T-helper 2 cell treated with Interferon-gamma antibody and Interleukin-4, amounts not matched to agents 5 μg/mL and 100 μg/mL, for 36 hours (primary cell): ENCODE results near the gene PYGB.
"Not testable (repeated sequence)": the region's sequence is repeated elsewhere in the genome, so short reads cannot be mapped to it uniquely, and the experiment has no call there.

Source experiments
- DNase-seq: peaks from one replicate; pipeline ENCODE4 v3.0.0; 2021; ENCODE audit warnings: low spot score
- H3K27ac Mint-ChIP-seq: one replicate; pipeline ENCODE4 v1.8.0; 2021; ENCODE audit warnings: mild to moderate bottlenecking, mixed read lengths
- H3K27me3 Mint-ChIP-seq: one replicate; pipeline ENCODE4 v1.8.0; 2021; ENCODE audit warnings: low read depth, mixed read lengths
- H3K36me3 Mint-ChIP-seq: one replicate; pipeline ENCODE4 v1.8.0; 2021; ENCODE audit warnings: low read depth, mixed read lengths
- H3K4me1 Mint-ChIP-seq: one replicate; pipeline ENCODE4 v1.8.0; 2021; ENCODE audit warnings: low read depth, mixed read lengths
- H3K4me3 Mint-ChIP-seq: one replicate; pipeline ENCODE4 v1.8.0; 2022; ENCODE audit warnings: mild to moderate bottlenecking, moderate library complexity, mixed read lengths
- H3K9me3 Mint-ChIP-seq: one replicate; pipeline ENCODE4 v1.8.0; 2021; ENCODE audit warnings: mixed read lengths

Gene PYGB

DNA sequence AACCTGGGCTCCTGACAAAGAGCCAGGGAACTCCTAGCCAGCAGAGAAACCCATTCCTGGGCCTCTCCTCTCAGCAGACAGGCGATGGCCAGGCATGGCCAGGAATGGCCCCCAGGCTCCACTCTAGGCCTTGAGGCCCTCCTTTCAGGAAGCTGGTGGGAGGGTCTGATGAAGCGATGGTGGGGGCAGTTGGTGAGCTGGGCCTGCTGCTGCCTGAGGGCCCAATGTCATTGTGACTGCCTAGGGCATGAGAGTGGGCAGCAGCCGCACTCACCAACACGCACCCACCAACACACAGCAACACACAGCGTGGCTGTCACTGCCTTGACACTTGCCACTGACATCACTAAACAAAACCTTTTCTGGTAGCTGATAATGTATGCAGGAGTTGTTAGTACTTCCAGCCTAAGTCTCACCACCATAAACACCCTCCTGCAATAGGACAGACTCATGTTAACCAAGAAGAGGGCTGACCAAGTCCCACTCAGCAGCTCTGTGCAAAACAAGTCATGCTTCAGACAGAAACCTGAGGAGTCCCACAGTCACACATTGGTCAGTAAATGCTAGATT, 73.5 kb downstream of the PYGB start:
- Mint-ChIP-seq H3K27ac (peak overlapping the region; percentile 46), H3K4me1 (peaks cover 9% of the 10 kb centered on the region), H3K36me3 (peaks cover 11% of the 10 kb centered on the region), H3K27me3 (no peaks in the 10 kb centered on the region), H3K9me3 (no peaks in the 10 kb centered on the region), H3K4me3 (no peak overlapping the region)
- peak; percentile 39 for DNase-seq

DNA sequence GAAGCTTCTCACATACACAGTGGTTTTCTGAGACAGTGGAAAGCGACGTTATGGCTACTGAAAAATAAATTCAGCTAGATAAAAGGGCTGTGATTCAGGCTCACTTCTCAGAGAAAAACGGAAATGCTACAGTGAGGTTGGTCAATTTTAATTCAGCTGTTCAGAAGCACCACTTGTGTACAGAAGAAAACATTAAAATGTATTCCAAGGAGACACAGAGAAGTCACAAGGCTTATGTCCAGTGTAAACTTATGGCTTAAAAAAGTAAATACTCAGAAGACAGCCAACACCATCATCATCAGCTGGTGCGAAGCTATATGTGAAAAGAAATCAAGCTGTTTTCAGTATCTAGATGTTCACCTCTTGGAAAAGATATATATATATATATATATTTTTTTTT, 74.1 kb downstream of the PYGB start:
- DNase-seq: no peak
- peaks cover 9% of the 10 kb centered on the region for H3K4me1 Mint-ChIP-seq
- no peaks in the 10 kb centered on the region for H3K9me3 Mint-ChIP-seq
- H3K27ac Mint-ChIP-seq: peak overlapping the region; percentile 46
- no peak overlapping the region for H3K4me3 Mint-ChIP-seq
- H3K27me3 Mint-ChIP-seq: no peaks in the 10 kb centered on the region
- peaks cover 11% of the 10 kb centered on the region for H3K36me3 Mint-ChIP-seq

DNA sequence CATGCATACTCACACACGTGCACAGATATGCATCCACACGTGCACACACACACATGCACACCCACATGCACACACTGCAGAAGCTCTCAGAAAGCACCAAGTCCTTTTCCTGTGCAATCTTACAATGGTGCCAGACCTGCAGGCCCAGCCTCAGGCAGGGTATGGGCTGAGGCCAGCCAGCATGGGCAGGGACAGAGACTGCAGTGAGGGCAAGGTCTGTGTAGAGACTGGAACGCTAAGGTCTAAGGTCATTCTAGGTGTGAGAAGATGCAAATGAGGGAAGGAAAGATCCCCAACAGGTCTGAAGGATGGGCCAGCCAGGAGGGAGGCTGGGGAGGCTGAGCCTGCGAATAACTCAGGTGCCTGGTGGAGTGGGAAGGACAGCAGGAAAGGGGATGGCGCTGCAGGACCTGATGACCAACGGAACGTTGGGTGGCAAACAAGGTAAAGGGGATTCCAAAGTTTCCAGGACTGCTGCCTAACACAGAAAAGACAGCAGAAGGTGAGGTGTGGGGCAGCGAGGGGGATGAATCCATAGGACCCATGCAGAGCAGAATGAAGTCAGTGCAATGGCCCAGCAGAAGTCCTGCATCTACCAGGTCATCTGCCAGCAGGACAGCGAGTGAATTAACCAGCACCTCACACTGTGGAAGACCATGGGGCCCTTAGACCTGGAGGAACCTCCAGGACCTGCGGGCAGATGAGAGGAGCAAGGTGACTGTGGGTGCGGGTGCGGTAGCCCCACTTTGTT, 75.8 kb downstream of the PYGB start:
- peaks cover 11% of the 10 kb centered on the region for H3K36me3 Mint-ChIP-seq
- peaks cover 7% of the 10 kb centered on the region for H3K4me1 Mint-ChIP-seq
- no peaks in the 10 kb centered on the region for H3K9me3 Mint-ChIP-seq
- no peaks in the 10 kb centered on the region for H3K27me3 Mint-ChIP-seq
- H3K27ac Mint-ChIP-seq: no peak overlapping the region
- H3K4me3 Mint-ChIP-seq: no peak overlapping the region
- no peak for DNase-seq

DNA sequence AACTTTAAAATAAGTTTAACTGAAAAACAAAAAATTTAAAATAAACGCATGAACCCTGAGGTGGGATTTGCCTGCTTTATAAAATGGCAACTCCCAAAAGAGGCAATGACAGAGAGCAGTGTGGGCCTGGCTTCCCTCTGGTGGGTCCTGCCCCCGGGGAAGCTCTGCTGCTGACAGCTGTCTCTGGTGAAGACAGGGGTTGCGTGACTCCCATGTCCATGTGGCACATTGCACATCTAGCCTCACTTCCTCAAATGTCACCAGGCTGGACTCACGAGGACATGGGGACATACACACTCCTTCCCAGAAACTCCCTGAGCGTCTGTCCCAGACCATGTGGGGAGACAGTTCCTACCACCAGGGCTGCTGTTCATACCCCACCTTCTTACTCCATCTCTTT, 76.5 kb downstream of the PYGB start:
- H3K36me3 Mint-ChIP-seq: peaks cover 11% of the 10 kb centered on the region
- no peak overlapping the region for H3K27ac Mint-ChIP-seq
- H3K4me1 Mint-ChIP-seq: peaks cover 7% of the 10 kb centered on the region
- no peak for DNase-seq
- H3K27me3 Mint-ChIP-seq: no peaks in the 10 kb centered on the region
- H3K4me3 Mint-ChIP-seq: no peak overlapping the region
- no peaks in the 10 kb centered on the region for H3K9me3 Mint-ChIP-seq

DNA sequence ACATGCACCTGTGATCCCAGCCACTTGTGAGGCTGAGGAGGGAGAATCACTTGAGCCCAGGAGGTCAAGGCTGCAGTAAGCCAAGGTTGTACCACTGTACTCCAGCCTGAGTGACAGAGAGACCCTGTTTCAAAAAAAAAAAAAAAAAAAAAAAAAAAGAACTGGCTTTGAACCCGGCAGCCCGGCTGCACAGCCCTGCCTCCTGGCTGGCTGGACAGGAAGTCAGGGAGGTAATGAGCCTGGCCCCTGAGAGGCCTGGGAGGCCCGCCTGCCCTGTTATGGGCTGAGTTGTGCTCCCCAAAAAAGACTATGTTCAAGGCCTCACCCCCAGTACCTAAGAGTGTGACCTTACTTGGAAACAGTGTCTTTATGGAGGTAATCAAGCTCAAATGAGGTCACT, 77.2 kb downstream of the PYGB start:
- no peaks in the 10 kb centered on the region for H3K27me3 Mint-ChIP-seq
- H3K9me3 Mint-ChIP-seq: no peaks in the 10 kb centered on the region
- H3K4me3 Mint-ChIP-seq: no peak overlapping the region
- H3K4me1 Mint-ChIP-seq: peaks cover 12% of the 10 kb centered on the region
- no peak overlapping the region for H3K27ac Mint-ChIP-seq
- no peak for DNase-seq
- H3K36me3 Mint-ChIP-seq: peaks cover 8% of the 10 kb centered on the region

DNA sequence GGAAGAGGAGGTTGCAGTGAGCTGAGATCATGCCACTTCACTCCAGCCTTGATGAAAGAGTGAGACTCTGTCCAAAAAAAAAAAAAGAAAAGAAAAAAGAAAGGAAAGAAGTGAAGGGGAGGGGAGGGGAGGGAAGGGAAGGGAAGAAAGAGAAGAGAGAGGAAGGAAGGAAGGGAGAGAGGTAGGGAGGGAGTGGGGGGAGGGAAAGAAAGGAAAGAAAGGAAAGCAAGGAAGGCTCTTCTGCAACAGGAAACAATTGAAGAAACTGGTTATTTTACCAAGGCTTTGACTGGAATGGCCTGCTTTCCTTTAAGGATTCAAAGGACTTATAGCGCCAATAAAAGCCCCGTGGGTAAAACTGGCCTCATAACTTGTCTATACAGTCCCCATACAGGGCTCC, 78.1 kb downstream of the PYGB start:
- peaks cover 8% of the 10 kb centered on the region for H3K36me3 Mint-ChIP-seq
- peaks cover 12% of the 10 kb centered on the region for H3K4me1 Mint-ChIP-seq
- no peaks in the 10 kb centered on the region for H3K9me3 Mint-ChIP-seq
- no peaks in the 10 kb centered on the region for H3K27me3 Mint-ChIP-seq
- H3K27ac Mint-ChIP-seq: no peak overlapping the region
- DNase-seq: no peak
- no peak overlapping the region for H3K4me3 Mint-ChIP-seq

DNA sequence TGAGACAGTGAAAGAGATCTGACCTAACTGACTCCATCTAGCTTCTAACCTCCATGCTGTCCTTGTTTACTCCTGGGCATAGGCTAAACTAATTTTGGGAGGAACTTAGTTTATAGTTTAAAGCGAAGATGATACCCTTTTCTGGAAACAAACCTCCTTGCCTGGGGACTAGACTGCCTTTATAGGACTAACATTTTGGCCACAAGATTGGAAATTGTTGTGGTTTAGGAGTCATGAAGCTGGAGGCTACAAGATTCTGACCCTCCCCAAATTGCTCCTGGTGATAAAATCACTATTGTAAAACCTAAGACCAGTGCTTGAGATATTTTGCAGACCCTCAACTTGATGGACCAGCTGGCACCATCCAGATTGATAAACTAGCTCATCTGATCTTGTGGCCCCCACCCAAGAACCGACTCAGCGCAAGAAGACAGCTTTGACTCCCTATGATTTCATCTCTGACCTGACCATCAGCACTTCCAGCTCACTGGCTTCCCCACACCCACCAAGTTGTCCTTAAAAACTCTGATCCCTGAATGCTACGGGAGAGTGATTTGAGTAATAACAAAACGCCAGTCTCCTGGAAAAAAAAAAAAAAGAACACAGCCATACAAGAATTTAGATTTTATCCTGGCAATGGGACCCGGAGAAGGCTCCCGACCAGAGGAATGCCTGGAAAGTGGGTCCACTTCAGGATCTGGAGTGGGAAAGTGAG, 79.8 kb downstream of the PYGB start:
- H3K4me1 Mint-ChIP-seq: peaks cover 5% of the 10 kb centered on the region
- DNase-seq: no peak
- H3K27ac Mint-ChIP-seq: no peak overlapping the region
- no peak overlapping the region for H3K4me3 Mint-ChIP-seq
- no peaks in the 10 kb centered on the region for H3K9me3 Mint-ChIP-seq
- no peaks in the 10 kb centered on the region for H3K27me3 Mint-ChIP-seq
- peaks cover 4% of the 10 kb centered on the region for H3K36me3 Mint-ChIP-seq

DNA sequence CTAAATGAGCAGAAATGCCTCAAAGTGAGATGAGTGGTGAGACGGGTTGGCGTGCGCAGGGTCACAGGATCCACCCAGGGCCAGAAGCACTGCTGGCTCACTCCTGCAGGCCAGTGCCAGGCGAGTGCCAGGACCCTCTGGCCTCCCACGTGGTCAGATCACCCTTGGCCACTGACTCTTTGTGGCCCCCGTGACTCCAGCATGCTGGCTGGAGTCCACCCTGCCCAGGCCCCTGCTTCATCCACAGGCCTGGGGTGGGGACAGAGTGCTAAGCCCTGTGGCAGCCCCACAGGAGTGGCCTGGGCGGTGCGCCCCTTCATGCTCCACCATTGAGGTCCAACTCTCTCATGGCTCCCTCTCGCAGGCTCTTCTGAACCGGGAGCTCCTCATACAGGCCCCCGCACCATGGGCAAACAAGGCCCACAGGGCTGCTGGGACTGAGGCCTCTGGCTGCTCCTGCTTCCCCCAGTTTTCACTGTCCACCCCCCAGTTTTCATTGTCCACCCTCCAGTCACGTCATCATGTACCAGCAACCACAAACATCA, 81.1 kb downstream of the PYGB start:
- Mint-ChIP-seq H3K27me3 (no peaks in the 10 kb centered on the region), H3K4me3 (no peak overlapping the region), H3K9me3 (no peaks in the 10 kb centered on the region), H3K4me1 (peaks cover 5% of the 10 kb centered on the region), H3K27ac (no peak overlapping the region), H3K36me3 (peaks cover 3% of the 10 kb centered on the region)
- no peak for DNase-seq

DNA sequence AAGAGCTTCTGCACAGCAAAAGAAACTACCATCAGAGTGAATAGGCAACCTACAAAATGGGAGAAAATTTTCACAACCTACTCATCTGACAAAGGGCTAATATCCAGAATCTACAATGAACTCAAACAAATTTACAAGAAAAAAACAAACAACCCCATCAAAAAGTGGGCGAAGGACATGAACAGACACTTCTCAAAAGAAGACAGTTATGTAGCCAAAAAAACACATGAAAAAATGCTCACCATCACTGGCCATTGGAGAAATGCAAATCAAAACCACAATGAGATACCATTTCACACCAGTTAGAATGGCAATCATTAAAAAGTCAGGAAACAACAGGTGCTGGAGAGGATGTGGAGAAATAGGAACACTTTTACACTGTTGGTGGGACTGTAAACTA, 87.1 kb downstream of the PYGB start:
- not testable (repeated sequence) for H3K27me3 Mint-ChIP-seq, DNase-seq, H3K27ac Mint-ChIP-seq, H3K9me3 Mint-ChIP-seq, H3K4me1 Mint-ChIP-seq, H3K4me3 Mint-ChIP-seq
- H3K36me3 Mint-ChIP-seq: peaks cover 14% of the 10 kb centered on the region

DNA sequence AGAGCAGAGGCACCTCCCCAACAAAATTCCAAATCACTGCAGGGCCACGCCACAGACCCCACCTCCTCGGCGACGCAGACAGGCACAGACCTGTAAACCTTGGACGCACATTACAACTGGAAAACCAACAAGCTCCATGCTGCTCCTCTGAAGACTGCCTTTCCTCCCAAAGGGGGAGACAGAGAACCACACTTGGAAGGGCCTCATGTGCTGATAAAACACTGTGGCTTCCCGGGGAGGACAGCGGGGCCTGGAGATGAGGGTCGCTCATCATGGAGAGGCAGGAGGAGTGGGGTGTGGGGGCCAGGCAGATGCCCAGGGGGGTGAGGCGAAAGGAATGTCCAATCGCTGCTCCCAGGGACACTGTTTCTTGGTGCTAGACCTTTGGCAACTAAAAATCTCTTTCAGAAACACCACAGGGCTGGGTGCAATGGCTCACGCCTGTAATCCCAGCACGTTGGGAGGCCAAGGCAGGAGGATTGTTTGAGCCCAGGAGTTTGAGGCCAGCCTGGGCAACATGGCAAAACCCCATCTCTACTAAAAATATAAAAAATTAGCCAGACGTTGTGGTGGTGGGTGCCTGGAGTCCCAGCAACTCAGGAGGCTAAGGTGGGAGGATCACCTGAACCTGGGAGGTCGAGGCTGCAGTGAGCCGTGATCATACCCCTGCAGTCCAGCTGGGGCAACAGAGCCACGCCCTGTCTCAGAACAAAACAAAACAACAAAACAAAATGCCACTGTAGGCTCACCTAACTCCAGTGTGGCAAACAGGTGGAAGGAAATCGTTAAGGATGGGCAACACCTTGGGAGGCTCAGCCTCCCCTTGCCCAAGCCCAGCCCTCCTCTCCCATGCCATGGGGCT, 88.9 kb downstream of the PYGB start:
- no peak overlapping the region for H3K4me3 Mint-ChIP-seq
- H3K36me3 Mint-ChIP-seq: peaks cover 13% of the 10 kb centered on the region
- peaks cover 3% of the 10 kb centered on the region for H3K4me1 Mint-ChIP-seq
- peaks cover 3% of the 10 kb centered on the region for H3K9me3 Mint-ChIP-seq
- H3K27me3 Mint-ChIP-seq: no peaks in the 10 kb centered on the region
- no peak overlapping the region for H3K27ac Mint-ChIP-seq
- no peak for DNase-seq

DNA sequence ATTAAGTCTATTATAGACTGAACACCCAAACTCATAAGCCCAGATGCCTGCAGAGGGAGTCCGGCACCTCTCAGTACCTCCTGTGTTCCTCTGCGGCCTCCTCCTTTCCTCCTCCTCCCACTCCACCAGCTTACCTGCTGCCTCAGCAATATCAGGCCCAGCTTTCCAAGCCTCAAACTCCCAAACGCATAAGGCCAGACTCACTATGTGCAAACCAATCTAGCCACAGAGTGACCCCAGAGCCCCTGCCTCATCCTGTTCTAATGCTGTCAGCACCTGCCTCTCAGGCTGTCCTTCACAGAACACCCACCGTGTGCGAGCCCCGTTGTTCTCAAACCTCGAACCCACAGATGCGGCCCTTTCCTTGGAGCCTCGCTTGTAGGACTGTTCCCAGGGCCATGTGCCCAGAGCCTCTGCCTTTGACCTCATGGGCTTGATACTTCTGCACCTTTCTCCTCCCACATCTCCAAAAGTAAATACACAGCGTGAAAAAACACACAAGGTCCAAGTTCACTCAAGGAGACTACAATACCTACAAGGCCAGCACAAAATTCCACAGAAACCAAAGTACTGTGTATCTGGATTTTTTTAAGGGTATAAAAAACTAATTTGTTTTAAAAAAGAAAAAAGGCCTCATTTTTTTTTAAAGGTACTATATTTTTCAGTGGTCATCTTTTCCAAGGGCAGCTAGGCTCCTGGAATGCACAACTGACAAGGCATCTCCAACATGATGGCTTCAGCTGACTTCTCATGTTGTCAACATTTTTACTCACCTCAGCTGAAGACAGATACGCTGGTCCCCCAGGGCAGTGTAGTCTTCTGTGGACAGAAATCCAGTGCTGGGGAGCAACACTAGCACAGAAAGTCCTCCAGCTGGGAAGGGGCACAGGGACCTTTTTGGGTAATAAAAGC, 90.5 kb downstream of the PYGB start:
- H3K4me3 Mint-ChIP-seq: no peak overlapping the region
- no peak overlapping the region for H3K27ac Mint-ChIP-seq
- H3K27me3 Mint-ChIP-seq: no peaks in the 10 kb centered on the region

DNA sequence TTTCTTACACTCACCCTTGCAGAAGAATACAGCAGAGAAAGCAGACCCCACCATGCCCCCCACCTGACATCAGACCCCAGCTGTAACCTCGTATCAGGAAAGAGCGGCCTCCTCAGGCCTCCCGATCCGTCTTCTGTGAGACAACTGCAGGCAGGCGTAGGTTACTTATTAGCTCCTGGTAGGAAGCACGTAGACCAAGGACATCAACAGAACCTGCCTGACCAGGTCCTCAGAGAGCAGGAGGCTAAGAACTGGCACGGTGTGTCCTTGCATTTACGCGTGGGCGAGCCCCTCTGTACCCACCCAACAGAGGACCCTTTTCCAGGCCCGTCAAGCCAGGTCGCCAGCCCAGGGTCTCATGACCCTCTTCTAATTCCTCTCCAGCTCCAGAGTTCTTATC, 91.7 kb downstream of the PYGB start:
- no peak overlapping the region for H3K4me3 Mint-ChIP-seq
- peaks cover 12% of the 10 kb centered on the region for H3K4me1 Mint-ChIP-seq
- DNase-seq: no peak
- peaks cover 3% of the 10 kb centered on the region for H3K9me3 Mint-ChIP-seq
- no peak overlapping the region for H3K27ac Mint-ChIP-seq
- no peaks in the 10 kb centered on the region for H3K27me3 Mint-ChIP-seq
- H3K36me3 Mint-ChIP-seq: peaks cover 12% of the 10 kb centered on the region

More for the DNA sequence above, 90.5 kb downstream of the PYGB start:
- no peak for DNase-seq
- peaks cover 13% of the 10 kb centered on the region for H3K36me3 Mint-ChIP-seq
- peaks cover 4% of the 10 kb centered on the region for H3K4me1 Mint-ChIP-seq
- H3K9me3 Mint-ChIP-seq: peaks cover 3% of the 10 kb centered on the region

DNA sequence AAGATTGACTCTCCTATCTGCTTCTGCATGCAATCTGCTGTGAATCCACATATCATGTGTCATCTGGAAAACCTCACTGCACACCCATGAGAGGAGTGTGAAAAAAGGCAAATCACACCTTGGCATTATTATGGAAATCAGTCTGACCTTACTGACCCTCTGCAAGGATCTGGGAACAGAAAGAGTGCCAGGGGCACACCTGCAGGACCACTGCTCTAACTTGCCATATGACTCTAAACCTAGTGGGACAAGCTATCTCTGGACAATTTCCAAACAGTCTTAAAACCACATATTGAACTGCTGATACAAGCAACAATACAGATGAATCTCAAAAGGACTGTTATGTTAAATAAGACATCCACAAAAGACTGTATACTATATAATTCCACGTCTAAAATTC, 92.5 kb downstream of the PYGB start:
- H3K9me3 Mint-ChIP-seq: peaks cover 3% of the 10 kb centered on the region
- H3K36me3 Mint-ChIP-seq: peaks cover 14% of the 10 kb centered on the region
- H3K27me3 Mint-ChIP-seq: no peaks in the 10 kb centered on the region
- H3K4me3 Mint-ChIP-seq: no peak overlapping the region
- no peak for DNase-seq
- H3K27ac Mint-ChIP-seq: no peak overlapping the region
- H3K4me1 Mint-ChIP-seq: peaks cover 17% of the 10 kb centered on the region
